ENCODE data around the gene MAN1A2.
"Not testable (repeated sequence)": the region's sequence is repeated elsewhere in the genome, so short reads cannot be mapped to it uniquely, and the experiment has no call there.

Gene MAN1A2

DNA sequence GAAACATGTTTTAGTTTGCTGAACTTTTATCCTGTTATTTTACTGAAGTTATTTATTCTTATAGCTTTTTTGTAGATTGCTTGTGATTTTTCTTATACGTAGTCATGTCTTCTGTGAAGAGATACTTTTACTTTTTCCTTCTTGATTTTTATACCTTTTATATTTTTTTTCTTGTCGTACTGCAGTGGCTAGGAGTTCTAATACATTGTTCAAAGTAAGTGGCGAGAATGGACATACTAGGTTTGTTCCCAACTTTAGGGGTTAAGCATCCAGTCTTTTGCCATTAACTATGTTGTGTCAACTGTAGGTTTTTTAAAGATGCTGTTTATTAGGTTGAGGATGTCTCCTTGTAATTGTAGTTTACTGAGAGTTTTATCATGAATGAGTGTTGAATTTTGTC lies 36.3 kb downstream of the MAN1A2 start:
- no peak for DNase-seq (ENCODE audit: low read depth)

- DNase-seq (ENCODE audit: low read depth): no peak
Observed at GRCh38 chr1:117405042-117405441, 37.8 kb downstream of the MAN1A2 start.

DNA sequence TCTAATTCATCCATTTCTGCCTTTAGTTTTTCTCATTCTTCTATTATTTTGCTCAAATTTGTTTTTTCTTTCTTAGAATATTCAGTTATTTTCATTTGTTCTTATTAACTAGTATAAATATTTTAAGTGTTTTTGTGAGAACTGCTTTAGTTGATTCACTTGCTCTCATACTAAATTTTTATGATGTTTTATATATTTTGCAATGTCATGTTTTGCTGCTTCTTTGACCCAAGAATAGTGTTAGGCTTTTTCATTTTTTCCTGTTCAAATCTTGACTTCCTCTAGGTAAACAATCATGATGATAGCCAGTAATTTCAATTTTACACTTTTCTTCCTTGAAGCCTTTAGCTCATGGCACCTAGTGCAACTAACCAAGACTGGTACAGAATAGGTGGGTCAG lies 45.2 kb downstream of the MAN1A2 start:
- DNase-seq (ENCODE audit: low read depth): no peak

DNA sequence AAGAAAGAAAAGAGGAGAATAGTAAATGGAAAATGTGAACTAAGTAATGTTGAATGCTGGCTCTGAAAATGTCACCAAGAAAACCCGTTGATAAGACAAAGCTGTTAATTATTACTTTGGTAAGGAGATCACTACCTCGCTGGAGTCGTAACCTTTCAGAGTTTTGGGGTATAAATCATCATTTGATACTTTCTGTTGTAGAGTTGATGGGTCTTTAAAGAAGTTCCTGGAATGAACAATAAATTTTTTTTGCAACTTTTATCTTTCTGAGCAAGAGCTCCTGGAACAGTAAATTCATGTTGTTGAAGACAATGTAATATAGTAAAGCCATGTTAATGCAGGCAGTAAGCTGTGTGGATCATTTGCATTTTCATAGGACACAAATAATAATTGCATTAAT lies 46.2 kb downstream of the MAN1A2 start:
- no peak for DNase-seq (ENCODE audit: low read depth)

GRCh38 chr1:117414943-117415342 lies 47.7 kb downstream of the MAN1A2 start:
- DNase-seq (ENCODE audit: low read depth): no peak

DNA sequence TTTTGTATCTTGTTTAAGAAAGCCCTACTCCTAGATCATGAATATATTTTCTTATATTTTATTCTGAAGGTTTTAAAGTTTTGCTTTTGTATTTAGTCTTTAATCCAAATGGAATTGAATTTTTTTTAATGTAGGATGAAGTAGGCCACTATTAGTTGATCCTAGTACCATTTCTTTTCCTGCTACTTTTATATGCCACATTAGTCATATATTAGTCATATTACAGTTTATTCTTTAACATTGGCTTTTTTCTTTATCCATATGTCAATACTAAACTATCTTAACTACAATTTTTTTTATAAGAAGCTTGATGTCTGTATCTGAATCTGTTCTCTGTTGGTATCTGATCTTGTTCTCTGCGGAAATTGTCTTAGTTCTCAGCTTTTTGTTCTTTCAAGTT lies 48.8 kb downstream of the MAN1A2 start:
- DNase-seq (ENCODE audit: low read depth): no peak

DNA sequence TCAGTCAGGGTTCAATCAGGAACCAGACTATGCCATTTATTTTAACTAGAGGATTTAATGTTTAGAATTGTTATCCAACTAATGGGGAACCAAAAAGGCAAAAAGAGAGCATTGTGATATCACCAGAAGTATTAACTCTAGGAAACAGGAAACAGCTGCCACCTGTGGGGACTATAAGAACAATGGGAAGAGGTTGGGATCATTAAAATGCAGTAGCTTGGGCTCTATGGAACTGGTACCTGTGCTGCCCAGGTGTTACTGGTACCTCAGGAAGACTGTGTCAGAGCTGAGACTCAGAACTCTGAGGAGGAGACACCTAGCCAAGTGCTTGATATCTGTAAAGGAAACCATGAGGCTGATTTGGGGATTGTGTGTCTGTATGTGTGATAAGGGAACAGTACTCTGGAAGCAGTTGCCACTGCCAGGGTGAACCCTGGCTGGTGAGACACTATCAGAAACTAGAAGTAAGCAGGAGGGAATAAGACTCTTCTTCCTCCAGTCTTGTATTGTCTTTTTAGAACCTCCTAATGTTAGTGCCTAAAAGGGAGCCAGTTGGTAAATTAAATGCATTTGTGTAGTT lies 49.4 kb downstream of the MAN1A2 start:
- DNase-seq (ENCODE audit: low read depth): no peak

DNA sequence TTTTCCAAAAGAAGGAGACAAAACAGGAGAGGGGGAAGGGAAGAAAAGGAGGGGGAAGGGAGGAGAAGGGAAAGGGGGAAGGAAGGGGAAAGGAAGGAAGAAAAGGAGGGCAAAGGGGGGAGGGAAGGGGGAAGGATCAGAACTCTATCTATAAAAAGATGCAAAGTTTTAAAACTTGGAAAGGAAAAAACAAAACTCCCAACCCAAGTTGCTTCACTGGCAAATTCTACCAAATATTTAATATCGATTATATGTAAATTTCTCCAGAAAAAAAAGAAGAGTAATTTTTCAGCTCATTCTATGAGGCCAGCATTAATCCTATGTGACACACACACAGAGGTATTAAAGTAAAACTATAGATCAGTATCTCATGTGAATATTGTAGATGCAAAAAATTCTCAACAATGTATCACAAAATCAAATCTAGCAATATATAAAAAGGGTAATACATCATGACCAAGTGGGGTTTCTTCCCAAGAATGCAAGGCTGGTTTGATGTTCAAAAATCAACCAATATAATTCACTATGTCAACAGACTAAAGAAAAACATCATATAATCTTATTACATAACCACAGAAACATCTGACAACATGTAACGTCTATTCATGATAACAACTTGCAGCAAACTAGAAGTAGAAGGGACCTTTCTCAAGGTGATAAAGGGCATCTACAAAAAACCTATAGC lies 57.9 kb downstream of the MAN1A2 start:
- no peak for DNase-seq (ENCODE audit: low read depth)

- no peak for DNase-seq (ENCODE audit: low read depth)
Observed at GRCh38 chr1:117427297-117427696, 60.0 kb downstream of the MAN1A2 start.

DNA sequence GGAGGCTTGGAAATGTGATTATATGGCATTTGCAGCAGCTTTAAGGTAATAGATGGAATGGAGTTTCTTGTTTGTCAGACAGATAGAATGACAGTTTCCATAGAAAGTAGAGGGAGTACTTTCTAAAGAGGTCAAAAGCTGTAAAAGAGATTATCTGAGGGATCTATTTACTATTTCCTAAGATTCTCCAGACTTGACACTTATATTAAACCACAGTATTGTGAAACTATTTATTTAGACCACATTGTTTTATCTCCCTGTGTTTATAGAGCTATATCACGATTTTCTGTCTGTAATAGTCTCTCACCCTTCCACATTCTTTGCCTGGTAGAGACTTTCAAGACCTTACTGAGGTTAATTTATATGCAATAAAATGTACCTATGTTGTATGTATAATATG lies 66.7 kb downstream of the MAN1A2 start:
- no peak for DNase-seq (ENCODE audit: low read depth)

- DNase-seq (ENCODE audit: low read depth): no peak
Observed at GRCh38 chr1:117436513-117436912, 69.3 kb downstream of the MAN1A2 start.

DNA sequence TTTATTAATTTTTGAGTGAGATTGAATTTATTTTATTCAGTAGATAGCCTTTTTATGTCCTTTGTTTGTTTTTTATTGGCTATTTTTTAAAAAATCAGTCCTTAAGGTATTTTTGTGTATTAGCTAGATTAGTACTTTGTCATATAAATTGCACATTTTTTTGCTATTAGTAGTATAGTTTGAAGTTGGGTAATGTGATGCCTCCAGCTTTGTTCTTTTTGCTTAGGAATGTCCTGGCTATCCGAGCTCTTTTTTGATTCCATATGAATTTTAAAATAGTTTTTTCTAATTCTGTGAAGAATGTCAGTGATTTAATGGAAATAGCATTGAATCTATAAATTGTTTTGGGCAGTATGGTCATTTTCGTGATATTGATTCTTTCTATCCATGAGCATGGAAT lies 80.4 kb downstream of the MAN1A2 start:
- DNase-seq (ENCODE audit: low read depth): no peak

- DNase-seq (ENCODE audit: low read depth): no peak
Observed at GRCh38 chr1:117452216-117452615, 85.0 kb downstream of the MAN1A2 start.

- no peak for DNase-seq (ENCODE audit: low read depth)
Observed at GRCh38 chr1:117453958-117454357, 86.7 kb downstream of the MAN1A2 start.

DNA sequence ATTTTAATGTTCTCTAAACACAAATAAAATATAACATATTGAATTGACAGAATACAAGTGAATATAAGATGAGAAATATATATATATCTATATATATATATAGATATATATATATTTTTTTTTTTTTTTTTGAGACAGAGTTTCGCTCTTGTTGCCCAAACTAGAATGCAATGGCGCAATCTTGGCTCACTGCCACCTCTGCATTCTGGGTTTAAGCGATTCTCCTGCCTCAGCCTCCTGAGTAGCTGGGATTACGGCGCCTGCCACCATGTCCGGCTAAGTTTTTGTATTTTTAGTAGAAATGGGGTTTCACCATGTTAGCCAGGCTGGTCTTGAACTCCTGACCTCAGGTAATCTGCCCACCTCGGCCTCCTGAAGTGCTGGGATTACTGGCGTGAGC lies 91.2 kb downstream of the MAN1A2 start:
- DNase-seq (ENCODE audit: low read depth): not testable (repeated sequence)

DNA sequence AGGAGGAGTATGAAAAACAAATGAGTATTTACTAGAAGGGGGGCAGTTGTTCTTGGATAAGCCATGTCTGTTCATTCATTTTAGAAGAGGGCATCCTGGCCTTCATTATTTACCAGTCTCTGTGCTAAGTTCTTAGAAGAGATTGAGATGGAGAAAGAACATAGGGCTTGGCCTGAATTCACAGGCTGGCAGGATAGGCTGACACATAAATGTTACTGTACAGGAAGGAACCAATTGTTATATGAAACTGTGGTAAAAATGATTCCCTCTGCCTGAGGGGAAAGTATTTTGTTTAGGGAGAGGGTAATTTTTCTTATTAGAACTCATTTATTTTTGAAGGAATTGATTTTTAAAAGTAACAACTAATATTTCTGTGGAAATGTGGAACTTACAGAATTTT lies 99.5 kb downstream of the MAN1A2 start:
- DNase-seq (ENCODE audit: low read depth): no peak

DNA sequence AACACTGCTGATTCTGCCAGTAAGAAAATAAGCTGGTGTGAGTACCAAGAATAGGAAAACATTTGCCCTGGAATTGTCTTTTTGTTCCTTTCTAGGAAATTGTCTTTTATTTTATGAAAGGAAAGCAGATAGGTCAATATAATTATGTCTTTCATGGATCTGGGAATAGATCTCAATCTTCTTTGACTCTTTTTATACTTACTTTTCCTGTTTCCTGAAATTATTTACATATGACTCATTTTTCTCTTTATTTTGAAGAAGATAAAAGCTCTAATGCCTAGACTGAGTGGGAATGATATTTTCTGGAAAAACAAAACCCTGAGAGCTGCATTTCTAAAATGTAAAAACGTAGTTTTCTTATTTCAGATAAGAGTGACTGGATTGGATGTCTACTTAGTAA lies 100.1 kb downstream of the MAN1A2 start:
- DNase-seq (ENCODE audit: low read depth): no peak

DNA sequence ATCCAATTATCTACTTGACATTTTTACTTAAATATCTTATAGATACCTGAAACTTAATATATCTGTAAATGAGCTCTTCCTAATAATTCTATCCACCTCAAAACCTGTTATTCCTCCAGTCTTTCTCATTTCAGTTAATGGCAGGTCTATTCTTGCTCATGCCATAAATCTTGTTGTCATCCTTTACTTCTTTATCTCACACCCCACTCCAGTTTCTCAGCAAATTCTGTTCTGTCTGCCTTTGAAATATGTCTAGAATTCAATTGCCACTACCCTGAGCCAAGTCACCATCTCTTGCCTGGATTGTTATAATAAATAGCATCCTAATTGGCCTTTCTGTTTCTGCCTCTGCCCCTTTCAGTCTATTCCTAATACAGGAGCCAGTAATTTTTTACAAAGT lies 105.8 kb downstream of the MAN1A2 start:
- no peak for DNase-seq (ENCODE audit: low read depth)

DNA sequence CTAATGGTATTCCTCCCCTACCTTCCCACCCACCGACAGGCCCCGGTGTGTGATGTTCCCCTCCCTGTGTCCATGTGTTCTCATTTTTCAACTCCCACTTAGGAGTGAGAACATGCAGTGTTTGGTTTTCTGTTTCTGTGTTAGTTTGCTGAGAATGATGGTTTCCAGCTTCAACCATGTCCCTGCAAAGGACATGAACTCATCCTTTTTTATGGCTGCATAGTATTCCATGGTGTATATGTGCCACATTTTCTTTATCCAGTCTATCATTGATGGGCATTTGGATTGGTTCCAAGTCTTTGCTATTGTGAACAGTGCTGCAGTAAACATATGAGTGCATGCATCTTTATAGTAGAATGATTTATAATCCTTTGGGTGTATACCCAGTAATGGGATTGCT lies 108.2 kb downstream of the MAN1A2 start:
- not testable (repeated sequence) for DNase-seq (ENCODE audit: low read depth)

GRCh38 chr1:117479086-117479485 lies 111.8 kb downstream of the MAN1A2 start:
- no peak for DNase-seq (ENCODE audit: low read depth)

GRCh38 chr1:117481410-117481809 lies 114.2 kb downstream of the MAN1A2 start:
- no peak for DNase-seq (ENCODE audit: low read depth)

- no peak for DNase-seq (ENCODE audit: low read depth)
Observed at GRCh38 chr1:117493906-117494305, 126.7 kb downstream of the MAN1A2 start.

DNA sequence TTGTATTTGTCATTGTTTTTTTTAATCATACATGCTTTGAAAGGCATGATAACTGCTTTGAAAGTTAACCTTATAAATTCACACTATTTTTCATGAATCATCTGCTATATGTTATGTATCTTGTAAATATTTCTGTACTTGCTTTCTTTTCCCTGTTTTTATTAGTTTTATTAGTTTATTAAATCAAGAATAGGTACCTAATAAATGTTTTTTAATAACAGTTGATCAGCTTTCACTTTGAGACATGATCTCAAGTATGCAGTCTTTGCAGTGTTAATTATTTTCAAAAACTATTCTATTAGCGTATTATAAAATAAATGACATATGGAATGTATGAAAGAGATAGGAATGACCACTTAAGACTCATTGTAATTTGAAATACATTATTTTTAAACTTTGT lies 127.8 kb downstream of the MAN1A2 start:
- DNase-seq (ENCODE audit: low read depth): no peak

DNA sequence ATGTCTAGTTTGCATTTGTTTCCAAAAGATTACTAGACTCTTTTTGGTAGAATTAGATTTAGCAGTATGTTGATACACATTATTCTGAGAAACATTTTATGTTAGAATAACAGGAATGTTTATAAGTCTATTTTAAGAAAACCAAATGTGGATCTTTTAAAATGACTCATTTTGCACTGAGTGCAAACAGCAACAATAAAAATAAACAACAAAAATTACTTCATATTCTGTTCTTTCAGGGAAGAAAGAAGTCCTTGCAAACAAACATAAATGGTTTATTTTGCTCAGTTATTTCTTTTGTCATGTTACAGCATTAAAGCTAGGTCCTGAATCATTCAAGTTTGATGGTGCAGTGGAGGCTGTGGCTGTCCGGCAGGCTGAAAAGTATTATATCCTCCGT lies 131.8 kb downstream of the MAN1A2 start:
- no peak for DNase-seq (ENCODE audit: low read depth)

Measured in GM04503 (cell line).